NK-92 (cell line): Measurements from ENCODE around the gene FEZF2.

ENCODE experiments used
- DNase-seq: peaks from one replicate; lab custom pipeline; 2025; ENCODE audit not compliant: unreplicated experiment; lab: John Stamatoyannopoulos, UW

Gene FEZF2

GRCh38 chr3:62373714-62374333 lies 474 bp upstream of the FEZF2 start:
- DNase-seq: no peak

- DNase-seq: no peak
Measured at GRCh38 chr3:62372621-62373041, 719 bp downstream of the FEZF2 start.

GRCh38 chr3:62371720-62372591 lies 1.4 kb downstream of the FEZF2 start:
- DNase-seq: no peak

- DNase-seq: no peak
Measured at GRCh38 chr3:62370858-62371719, 2.3 kb downstream of the FEZF2 start.

- DNase-seq: no peak
Measured at GRCh38 chr3:62370112-62370857, 3.1 kb downstream of the FEZF2 start.

- DNase-seq: no peak
Measured at GRCh38 chr3:62369476-62369743, 3.9 kb downstream of the FEZF2 start.

GRCh38 chr3:62368705-62369475 lies 4.5 kb downstream of the FEZF2 start:
- DNase-seq: no peak

- no peak for DNase-seq
Measured at GRCh38 chr3:62368290-62368704, 5.1 kb downstream of the FEZF2 start.

- DNase-seq: no peak
Measured at GRCh38 chr3:62367763-62368195, 5.6 kb downstream of the FEZF2 start.

GRCh38 chr3:62366126-62366484 lies 7.2 kb downstream of the FEZF2 start:
- DNase-seq: no peak

- DNase-seq: no peak
Measured at GRCh38 chr3:62365391-62366125, 7.8 kb downstream of the FEZF2 start.

GRCh38 chr3:62364191-62364590 lies 9.2 kb downstream of the FEZF2 start:
- DNase-seq: no peak

GRCh38 chr3:62363275-62363674 lies 10.1 kb downstream of the FEZF2 start:
- DNase-seq: no peak

- no peak for DNase-seq
Measured at GRCh38 chr3:62361824-62362223, 11.5 kb downstream of the FEZF2 start.

- no peak for DNase-seq
Measured at GRCh38 chr3:62361261-62361660, 12.1 kb downstream of the FEZF2 start.

- no peak for DNase-seq
Measured at GRCh38 chr3:62359531-62359930, 13.8 kb downstream of the FEZF2 start.

GRCh38 chr3:62356356-62356755 lies 17.0 kb downstream of the FEZF2 start:
- no peak for DNase-seq

- DNase-seq: no peak
Measured at GRCh38 chr3:62355703-62356102, 17.6 kb downstream of the FEZF2 start.

GRCh38 chr3:62343755-62344154 lies 29.6 kb downstream of the FEZF2 start:
- DNase-seq: no peak

GRCh38 chr3:62335196-62335595 lies 38.2 kb downstream of the FEZF2 start:
- no peak for DNase-seq
